HepG2 (cell line): ENCODE results near the gene ROMO1. TPM values are rescaled to one million over a fixed set of nuclear protein-coding genes. Genes with fewer than 3 reads are reported as not detected.

Experiments
- ATAC-seq: fragments of 200-7000 bp; cut with Tn5 transposase; 3 replicates; pipeline ENCODE4 v1.9.1; 2020; ENCODE audit warnings: mild to moderate bottlenecking, moderate library complexity
- BruUV-seq: library from RNA; stranded (reverse); fragments of 400-500 nt; replicated peaks from 2 replicates; lab custom pipeline; 2021; lab: Mats Ljungman, UMichigan
- CTCF ChIA-PET: fragments of 300-600 bp; formaldehyde crosslinking; extraction: SDS; loops from one replicate; lab custom pipeline; 2021; ENCODE audit warnings: low total read pairs, inconsistent platforms, low intra/inter-chr PET ratio; lab: Yijun Ruan, JAX
- POLR2A ChIA-PET: fragments of 350-600 bp; sonication (Branson Sonifier 250); formaldehyde crosslinking; loops from one replicate; lab custom pipeline; 2020; ENCODE audit warnings: antibody characterized with exemption, inconsistent platforms; lab: Yijun Ruan, JAX
- DNase-seq: peaks from one replicate; pipeline ENCODE4 v3.0.0-alpha.2; 2015; ENCODE audit warnings: low spot score
- FAIRE-seq: peaks from 3 replicates; lab custom pipeline; 2011; peaks lifted over from hg19 to GRCh38; lab: Jason Lieb, UNC
- H2AFZ ChIP-seq: one replicate; pipeline ENCODE4 v1.6.1; 2011; ENCODE audit warnings: low read length, inconsistent platforms
- H3K27ac ChIP-seq: fragments of 300-600 bp; 3 replicates; pipeline ENCODE4 v1.8.0; 2011; ENCODE audit warnings: mixed run types, mild to moderate bottlenecking, mixed read lengths, low read length, inconsistent platforms; ENCODE audit not compliant: insufficient read depth; ENCODE audit errors: extremely low read length
- H3K27me3 ChIP-seq, 2 experiments: fragments of 200-600 bp in 1 of 2; 2 replicates in 1 of 2; 3 replicates in 1 of 2; pipeline versions ENCODE4 v1.6.0 to v1.8.0; 2011; ENCODE audit warnings: low read length in 2 of 2, mild to moderate bottlenecking in 2 of 2, moderate library complexity in 2 of 2, inconsistent platforms in 1 of 2; ENCODE audit not compliant: insufficient read depth in 2 of 2, control insufficient read depth in 1 of 2
- H3K36me3 ChIP-seq, 2 experiments: fragments of 200-600 bp in 1 of 2; replicated peaks in 1 of 2; 2 replicates in 1 of 2; 3 replicates in 1 of 2; pipeline versions ENCODE4 v1.5.1 to v1.8.0; 2011; ENCODE audit warnings: low read length in 2 of 2, inconsistent platforms in 1 of 2; ENCODE audit not compliant: insufficient read depth in 2 of 2, control insufficient read depth in 1 of 2
- H3K4me1 ChIP-seq: 2 replicates; pipeline ENCODE4 v1.5.1; 2012; ENCODE audit warnings: low read length, inconsistent platforms; ENCODE audit not compliant: insufficient read depth
- H3K4me2 ChIP-seq: 2 replicates; pipeline ENCODE4 v1.6.0; 2011; ENCODE audit warnings: low read depth, low read length, inconsistent platforms
- H3K4me3 ChIP-seq, 3 experiments: fragments of 200-600 bp in 1 of 3; sonication (generic), shearing (Covaris generic) in 1 of 3; replicated peaks in 1 of 3; 2 replicates each; pipeline ENCODE4 v1.5.1; 2011 to 2016; ENCODE audit warnings: low read length in 3 of 3, inconsistent platforms in 2 of 3, low read depth in 2 of 3, mild to moderate bottlenecking in 2 of 3, control low read depth in 1 of 3, mixed read lengths in 1 of 3; ENCODE audit not compliant: insufficient read depth in 1 of 3
- H3K79me2 ChIP-seq: one replicate; pipeline ENCODE4 v1.6.1; 2011; ENCODE audit warnings: low read length, inconsistent platforms; ENCODE audit not compliant: insufficient read depth
- H3K9ac ChIP-seq: 2 replicates; pipeline ENCODE4 v1.6.0; 2011; ENCODE audit warnings: mild to moderate bottlenecking, low read depth, low read length, inconsistent platforms; ENCODE audit not compliant: insufficient read depth
- H3K9me3 ChIP-seq: 2 replicates; pipeline ENCODE4 v1.5.1; 2012; ENCODE audit warnings: mild to moderate bottlenecking, low read length
- H4K20me1 ChIP-seq: 2 replicates; pipeline ENCODE4 v1.6.0; 2011; ENCODE audit warnings: inconsistent platforms, mild to moderate bottlenecking, low read length, moderate library complexity; ENCODE audit not compliant: insufficient read depth
- BHLHE40 ChIP-seq: IDR thresholded peaks from 2 replicates; pipeline ENCODE4 v1.6.1; 2011; ENCODE audit warnings: low read length, improper control_type of control experiment
- GZF1 ChIP-seq: sonication (generic); formaldehyde crosslinking; IDR thresholded peaks from 2 replicates; pipeline ENCODE4 v1.5.1; 2020; ENCODE audit warnings: mild to moderate bottlenecking, missing genetic modification reagents
- NR2F1 ChIP-seq, 2 experiments: fragments of 450-650 bp in 1 of 2; formaldehyde crosslinking in 1 of 2; IDR thresholded peaks; 2 replicates each; pipeline versions ENCODE4 v1.5.0 to v1.6.1; 2016 to 2020; ENCODE audit warnings: mild to moderate bottlenecking in 1 of 2, missing compliant biosample characterization in 1 of 2, missing genetic modification reagents in 1 of 2, moderate library complexity in 1 of 2
- SP140L ChIP-seq: sonication (generic); formaldehyde crosslinking; IDR thresholded peaks from 2 replicates; pipeline ENCODE4 v1.4.0; 2020; ENCODE audit warnings: missing genetic modification reagents, borderline replicate concordance
- ZBTB20 ChIP-seq: sonication (generic); formaldehyde crosslinking; IDR thresholded peaks from 2 replicates; pipeline ENCODE4 v1.8.1; 2023; ENCODE audit warnings: missing genetic modification reagents, low read depth, mild to moderate bottlenecking, borderline replicate concordance
- ZNF12 ChIP-seq: sonication (generic); formaldehyde crosslinking; IDR thresholded peaks from 2 replicates; pipeline ENCODE4 v1.5.0; 2020; ENCODE audit warnings: missing genetic modification reagents
- ZNF720 ChIP-seq: sonication (generic); formaldehyde crosslinking; IDR thresholded peaks from 2 replicates; pipeline ENCODE4 v1.4.0; 2020; ENCODE audit warnings: missing genetic modification reagents
- ZNF777 ChIP-seq: sonication (generic); formaldehyde crosslinking; IDR thresholded peaks from 2 replicates; pipeline ENCODE4 v1.4.0; 2020; ENCODE audit warnings: missing genetic modification reagents
- WGBS: methylation state at CpG from one replicate; pipeline ENCODE4 v1.1.6; 2017; ENCODE audit warnings: low lambda C conversion rate; 5-methylcytosine and 5-hydroxymethylcytosine counted together
- in situ Hi-C: cut with HindIII; loops from 2 replicates; pipeline ENCODE4 v1.10.0; 2017; ENCODE audit warnings: low pct_unique_long_range_greater_than_20kb; ENCODE audit not compliant: extremely low pct_ligation_motif_present
- intact Hi-C: fragments of 100-400 bp; cut with micrococcal nuclease; formaldehyde crosslinking; loops from one replicate; pipeline ENCODE4 v1.10.0; 2022; ENCODE audit not compliant: unreplicated experiment
- polyA plus RNA-seq, 8 experiments: library from polyadenylated mRNA; depleted of rRNA in 3 of 8; stranded (reverse) in 7 of 8; unstranded in 1 of 8; fragments of >200 nt; fragmentation: Illumina TruSeq in 4 of 8; extraction: Trizol in 4 of 8; gene quantifications; 2 replicates each; pipeline versions ENCODE4 v1.2.1 to v1.2.3, GENCODE V29; 2011 to 2016; ENCODE audit warnings: low read depth in 4 of 8, missing spikeins in 1 of 8, mixed read lengths in 1 of 8; ENCODE audit not compliant: insufficient read depth in 1 of 8
- total RNA-seq, 5 experiments: library from RNA; depleted of rRNA; stranded (reverse); fragments of >200 nt; fragmentation: Illumina TruSeq; extraction: Trizol; gene quantifications; 2 replicates each; pipeline ENCODE4 v1.2.3, GENCODE V29; 2016; ENCODE audit warnings: low read depth in 1 of 5
- TF ChIP-seq, protein P1 (sequence below): IDR thresholded peaks from 2 replicates; pipeline ENCODE4 v1.6.1; 2018; ENCODE audit warnings: missing genetic modification reagents
- TF ChIP-seq, protein P2 (sequence below): sonication (generic); formaldehyde crosslinking; IDR thresholded peaks from 2 replicates; pipeline ENCODE4 v1.8.1; 2023; ENCODE audit warnings: mild to moderate bottlenecking, missing genetic modification reagents
- TF ChIP-seq, protein P3 (sequence below): sonication (generic); formaldehyde crosslinking; IDR thresholded peaks from one replicate; pipeline ENCODE4 v1.5.1; 2020; ENCODE audit warnings: mild to moderate bottlenecking, missing genetic modification reagents; ENCODE audit errors: not compliant biosample characterization

ROMO1 gene
- total and polyA plus RNA-seq, 2 of the 13 experiments (the other 11 are each of a cell fraction or from before 2014, with no cell fraction given): 636 to 755 TPM

DNA sequence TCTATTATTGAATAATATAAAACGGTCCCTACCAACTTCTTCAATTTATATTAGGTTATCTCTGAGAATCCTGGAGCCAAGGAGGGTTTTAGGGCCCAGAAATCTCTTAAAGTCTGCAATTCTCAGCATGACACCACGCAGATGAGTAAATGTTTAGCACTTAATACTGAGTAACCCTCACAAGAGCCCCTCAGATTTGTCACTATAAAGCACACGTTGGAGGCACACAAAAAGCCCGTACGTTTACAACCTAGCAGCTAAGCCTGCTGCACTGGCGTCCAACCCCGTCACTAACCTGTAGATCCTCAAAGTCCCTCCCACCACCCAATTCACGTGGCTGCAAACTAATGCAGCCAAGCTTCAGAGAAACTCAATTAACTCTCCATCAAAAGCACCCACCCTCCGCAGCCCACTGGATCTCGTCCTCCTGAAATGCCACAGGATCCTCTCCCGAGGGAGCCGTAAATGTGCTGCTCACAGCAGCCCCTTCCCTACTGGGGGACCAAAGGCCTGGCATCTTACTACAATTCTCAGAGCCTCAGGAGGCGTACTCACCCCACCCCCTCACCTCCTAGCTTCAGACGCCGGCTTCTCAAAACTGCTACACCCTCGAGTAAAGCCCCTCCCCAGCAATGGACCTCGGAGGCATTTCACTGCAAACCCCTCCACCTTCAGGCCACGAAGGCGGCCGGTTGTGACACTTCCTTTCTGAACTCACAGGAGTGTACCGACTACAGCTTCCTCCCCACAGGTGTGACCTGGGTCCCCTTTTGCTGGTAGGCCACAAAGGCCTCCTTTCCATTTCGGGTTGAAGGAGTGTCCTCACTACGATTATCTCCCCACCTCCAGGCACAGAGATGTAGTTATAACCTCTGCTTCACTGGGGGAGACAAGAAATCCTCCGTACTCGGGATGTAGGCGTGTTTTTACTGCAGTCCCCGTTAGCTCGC lies 35.4 kb upstream of the ROMO1 start:
- ATAC-seq (peak; percentile 34), FAIRE-seq (no peak), DNase-seq (peak; percentile 61)
- Histone ChIP-seq H3K9me3 (no peaks in the 10 kb centered on the region), H2AFZ (no peak overlapping the region), H3K27me3 (no peaks in the 10 kb centered on the region; a peak in 1 of 5 replicates), H3K4me3 (peak overlapping the region; percentile 76 to 99 (median 79)), H3K36me3 (0 out of 5 replicates have a peak, but pooled peaks cover 0 to 5% of the 10 kb centered on the region in 2 experiments), H3K4me2 (peak overlapping the region; percentile 95), H3K9ac (peak overlapping the region; percentile 99), H3K79me2 (peaks cover 60% of the 10 kb centered on the region), H4K20me1 (peaks cover 53% of the 10 kb centered on the region), H3K27ac (peak overlapping the region; percentile 90), H3K4me1 (peaks cover 50% of the 10 kb centered on the region)
- in situ Hi-C loops (loop anchor here (5.0 kb wide), 1 partner anchor 46 kb away; the partner anchor contains the start of gene SPAG4), intact Hi-C loops (loop anchor here (2.0 kb wide), 2 partner anchors 35 to 47 kb away; partner anchors contain the start of genes NFS1 and ROMO1)
- ChIA-PET POLR2A (interaction anchor here (0.6 to 4.6 kb wide), 31 partner anchors 9 to 291 kb away, joined by 3 to 73 read pairs (median 4); partner anchors contain the start of genes CEP250, ERGIC3, NFS1 and PHF20), CTCF (no interaction called here)
- WGBS: under 1% methylated on average over 28 of the region's 28 CpGs
- BruUV-seq: no TSS peak
- TF ChIP-seq, protein P1, sequence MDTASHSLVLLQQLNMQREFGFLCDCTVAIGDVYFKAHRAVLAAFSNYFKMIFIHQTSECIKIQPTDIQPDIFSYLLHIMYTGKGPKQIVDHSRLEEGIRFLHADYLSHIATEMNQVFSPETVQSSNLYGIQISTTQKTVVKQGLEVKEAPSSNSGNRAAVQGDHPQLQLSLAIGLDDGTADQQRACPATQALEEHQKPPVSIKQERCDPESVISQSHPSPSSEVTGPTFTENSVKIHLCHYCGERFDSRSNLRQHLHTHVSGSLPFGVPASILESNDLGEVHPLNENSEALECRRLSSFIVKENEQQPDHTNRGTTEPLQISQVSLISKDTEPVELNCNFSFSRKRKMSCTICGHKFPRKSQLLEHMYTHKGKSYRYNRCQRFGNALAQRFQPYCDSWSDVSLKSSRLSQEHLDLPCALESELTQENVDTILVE: 0 out of 2 replicates have a peak, but pooled peaks have one; percentile 25
- 0 out of 2 replicates have a peak, but pooled peaks have one; percentile 65 for TF ChIP-seq ZNF720
- peak; percentile 90; the same call in 1 of the 2 replicates for TF ChIP-seq SP140L (CRISPR knock-in tag)
- TF ChIP-seq ZBTB20 (CRISPR knock-in tag): no peak
- no peak for TF ChIP-seq BHLHE40
- TF ChIP-seq, protein P2, sequence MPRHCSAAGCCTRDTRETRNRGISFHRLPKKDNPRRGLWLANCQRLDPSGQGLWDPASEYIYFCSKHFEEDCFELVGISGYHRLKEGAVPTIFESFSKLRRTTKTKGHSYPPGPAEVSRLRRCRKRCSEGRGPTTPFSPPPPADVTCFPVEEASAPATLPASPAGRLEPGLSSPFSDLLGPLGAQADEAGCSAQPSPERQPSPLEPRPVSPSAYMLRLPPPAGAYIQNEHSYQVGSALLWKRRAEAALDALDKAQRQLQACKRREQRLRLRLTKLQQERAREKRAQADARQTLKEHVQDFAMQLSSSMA (CRISPR knock-in tag): 0 out of 2 replicates have a peak, but pooled peaks have one; percentile 47
- 0 out of 4 replicates have a peak, but pooled peaks have one; percentile 4 to 16 for TF ChIP-seq NR2F1 (CRISPR knock-in tag; IDR thresholded peaks at IDR 0.05)
- no peak for TF ChIP-seq ZNF777 (CRISPR knock-in tag)
- TF ChIP-seq ZNF12 (CRISPR knock-in tag): no peak; the same call in 1 of the 2 replicates
- TF ChIP-seq, protein P3, sequence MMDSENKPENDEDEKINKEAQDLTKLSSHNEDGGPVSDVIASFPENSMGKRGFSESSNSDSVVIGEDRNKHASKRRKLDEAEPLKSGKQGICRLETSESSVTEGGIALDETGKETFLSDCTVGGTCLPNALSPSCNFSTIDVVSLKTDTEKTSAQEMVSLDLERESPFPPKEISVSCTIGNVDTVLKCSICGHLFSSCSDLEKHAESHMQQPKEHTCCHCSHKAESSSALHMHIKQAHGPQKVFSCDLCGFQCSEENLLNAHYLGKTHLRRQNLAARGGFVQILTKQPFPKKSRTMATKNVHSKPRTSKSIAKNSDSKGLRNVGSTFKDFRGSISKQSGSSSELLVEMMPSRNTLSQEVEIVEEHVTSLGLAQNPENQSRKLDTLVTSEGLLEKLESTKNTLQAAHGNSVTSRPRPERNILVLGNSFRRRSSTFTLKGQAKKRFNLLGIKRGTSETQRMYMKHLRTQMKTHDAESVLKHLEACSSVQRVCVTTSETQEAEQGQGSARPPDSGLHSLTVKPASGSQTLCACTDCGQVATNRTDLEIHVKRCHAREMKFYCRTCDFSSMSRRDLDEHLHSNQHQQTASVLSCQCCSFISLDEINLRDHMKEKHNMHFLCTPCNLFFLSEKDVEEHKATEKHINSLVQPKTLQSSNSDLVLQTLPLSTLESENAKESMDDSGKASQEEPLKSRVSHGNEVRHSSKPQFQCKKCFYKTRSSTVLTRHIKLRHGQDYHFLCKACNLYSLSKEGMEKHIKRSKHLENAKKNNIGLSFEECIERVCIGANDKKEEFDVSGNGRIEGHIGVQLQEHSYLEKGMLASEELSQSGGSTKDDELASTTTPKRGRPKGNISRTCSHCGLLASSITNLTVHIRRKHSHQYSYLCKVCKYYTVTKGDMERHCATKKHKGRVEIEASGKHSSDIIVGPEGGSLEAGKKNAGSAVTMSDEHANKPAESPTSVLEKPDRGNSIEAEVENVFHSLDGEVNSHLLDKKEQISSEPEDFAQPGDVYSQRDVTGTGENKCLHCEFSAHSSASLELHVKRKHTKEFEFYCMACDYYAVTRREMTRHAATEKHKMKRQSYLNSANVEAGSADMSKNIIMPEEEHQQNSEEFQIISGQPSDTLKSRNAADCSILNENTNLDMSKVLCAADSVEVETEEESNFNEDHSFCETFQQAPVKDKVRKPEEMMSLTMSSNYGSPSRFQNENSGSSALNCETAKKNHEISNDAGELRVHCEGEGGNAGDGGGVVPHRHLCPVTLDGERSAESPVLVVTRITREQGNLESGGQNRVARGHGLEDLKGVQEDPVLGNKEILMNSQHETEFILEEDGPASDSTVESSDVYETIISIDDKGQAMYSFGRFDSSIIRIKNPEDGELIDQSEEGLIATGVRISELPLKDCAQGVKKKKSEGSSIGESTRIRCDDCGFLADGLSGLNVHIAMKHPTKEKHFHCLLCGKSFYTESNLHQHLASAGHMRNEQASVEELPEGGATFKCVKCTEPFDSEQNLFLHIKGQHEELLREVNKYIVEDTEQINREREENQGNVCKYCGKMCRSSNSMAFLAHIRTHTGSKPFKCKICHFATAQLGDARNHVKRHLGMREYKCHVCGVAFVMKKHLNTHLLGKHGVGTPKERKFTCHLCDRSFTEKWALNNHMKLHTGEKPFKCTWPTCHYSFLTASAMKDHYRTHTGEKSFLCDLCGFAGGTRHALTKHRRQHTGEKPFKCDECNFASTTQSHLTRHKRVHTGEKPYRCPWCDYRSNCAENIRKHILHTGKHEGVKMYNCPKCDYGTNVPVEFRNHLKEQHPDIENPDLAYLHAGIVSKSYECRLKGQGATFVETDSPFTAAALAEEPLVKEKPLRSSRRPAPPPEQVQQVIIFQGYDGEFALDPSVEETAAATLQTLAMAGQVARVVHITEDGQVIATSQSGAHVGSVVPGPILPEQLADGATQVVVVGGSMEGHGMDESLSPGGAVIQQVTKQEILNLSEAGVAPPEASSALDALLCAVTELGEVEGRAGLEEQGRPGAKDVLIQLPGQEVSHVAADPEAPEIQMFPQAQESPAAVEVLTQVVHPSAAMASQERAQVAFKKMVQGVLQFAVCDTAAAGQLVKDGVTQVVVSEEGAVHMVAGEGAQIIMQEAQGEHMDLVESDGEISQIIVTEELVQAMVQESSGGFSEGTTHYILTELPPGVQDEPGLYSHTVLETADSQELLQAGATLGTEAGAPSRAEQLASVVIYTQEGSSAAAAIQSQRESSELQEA (CRISPR knock-in tag): no peak
- TF ChIP-seq GZF1 (CRISPR knock-in tag): no peak
